RCC 7860 (cell line): ENCODE data around the gene BICRAL.

Experiments
- DNase-seq: peaks from one replicate; pipeline ENCODE4 v3.0.0-alpha.2; 2015; ENCODE audit warnings: low spot score
- FAIRE-seq: peaks from 2 replicates; lab custom pipeline; 2012; peaks lifted over from hg19 to GRCh38; lab: Jason Lieb, UNC

BICRAL gene

GRCh38 chr6:42781796-42782688 lies at the start of gene BICRAL:
Gene BICRAL, plus strand, starts transcription at chr6:42782052. Its CDS starts 39,971 bp downstream, at chr6:42822023.
- DNase-seq (peak; percentile 63), FAIRE-seq (no peak)

GRCh38 chr6:42733867-42734481 lies 47.9 kb upstream of the BICRAL start:
- peak; percentile 81 for DNase-seq
- peak; percentile 96 for FAIRE-seq

- peak; percentile 74 for DNase-seq
- FAIRE-seq: peak; percentile 85
Measured at GRCh38 chr6:42735976-42736375, 45.9 kb upstream of the BICRAL start.

- FAIRE-seq: no peak
- DNase-seq: no peak
Measured at GRCh38 chr6:42740725-42741124, 41.1 kb upstream of the BICRAL start.

GRCh38 chr6:42742116-42742894 lies 39.5 kb upstream of the BICRAL start:
- DNase-seq (peak; percentile 51), FAIRE-seq (no peak)

- DNase-seq (no peak), FAIRE-seq (no peak)
Measured at GRCh38 chr6:42744351-42744893, 37.4 kb upstream of the BICRAL start.

- FAIRE-seq: no peak
- no peak for DNase-seq
Measured at GRCh38 chr6:42745083-42745639, 36.7 kb upstream of the BICRAL start.

GRCh38 chr6:42745640-42746462 lies 36.0 kb upstream of the BICRAL start, which contains the start of gene TBCC:
Gene TBCC, minus strand, starts transcription at chr6:42746103. Its CDS starts 30 bp downstream, at chr6:42746073.
- FAIRE-seq: no peak

GRCh38 chr6:42746463-42747391 lies 35.1 kb upstream of the BICRAL start:
- FAIRE-seq: no peak

More at GRCh38 chr6:42745640-42746462, 36.0 kb upstream of the BICRAL start, which contains the start of gene TBCC:
- peak; percentile 93 for DNase-seq

GRCh38 chr6:42748203-42748898 lies 33.5 kb upstream of the BICRAL start:
- FAIRE-seq (no peak), DNase-seq (no peak)

More at GRCh38 chr6:42746463-42747391, 35.1 kb upstream of the BICRAL start:
- DNase-seq: peak; percentile 66

- DNase-seq (no peak), FAIRE-seq (no peak)
Measured at GRCh38 chr6:42751055-42751454, 30.8 kb upstream of the BICRAL start.

- DNase-seq (no peak), FAIRE-seq (no peak)
Measured at GRCh38 chr6:42754759-42755158, 27.1 kb upstream of the BICRAL start.

GRCh38 chr6:42756722-42757121 lies 25.1 kb upstream of the BICRAL start:
- no peak for FAIRE-seq
- no peak for DNase-seq

GRCh38 chr6:42758756-42759430 lies 23.0 kb upstream of the BICRAL start:
- FAIRE-seq: no peak
- DNase-seq: no peak

- no peak for DNase-seq
- no peak for FAIRE-seq
Measured at GRCh38 chr6:42761287-42762067, 20.4 kb upstream of the BICRAL start.

GRCh38 chr6:42762426-42762859 lies 19.4 kb upstream of the BICRAL start:
- FAIRE-seq: no peak
- no peak for DNase-seq

GRCh38 chr6:42762950-42763349 lies 18.9 kb upstream of the BICRAL start:
- DNase-seq (no peak), FAIRE-seq (no peak)
